Common myeloid progenitor, CD34-positive (primary cell): Measurements from ENCODE around the gene FBLN7. TPM values are rescaled to one million over a fixed set of nuclear protein-coding genes. Genes with fewer than 3 reads are reported as not detected.

Experiments
- CTCF ChIA-PET: fragments of 350-600 bp; sonication (Branson Sonifier 250); formaldehyde crosslinking; loops from one replicate; lab custom pipeline; 2021; ENCODE audit warnings: antibody characterized with exemption; lab: Charles Lee
- POLR2A ChIA-PET: fragments of 350-600 bp; sonication (Branson Sonifier 250); formaldehyde crosslinking; loops from one replicate; lab custom pipeline; 2021; ENCODE audit warnings: antibody characterized with exemption; lab: Charles Lee
- DNase-seq, 3 donors: peaks; one replicate each; pipeline versions ENCODE4 v3.0.0 to v3.0.0-alpha.2; 2013
- H3K27ac ChIP-seq, 2 experiments: 1 replicate in 1 of 2; 2 replicates in 1 of 2; pipeline ENCODE4 v1.7.0; 2013; ENCODE audit warnings: inconsistent platforms in 2 of 2, low read length in 2 of 2, mild to moderate bottlenecking in 2 of 2, low read depth in 1 of 2, moderate library complexity in 1 of 2; ENCODE audit not compliant: severe bottlenecking in 2 of 2, insufficient read depth in 1 of 2, poor library complexity in 1 of 2
- H3K27me3 ChIP-seq, 5 experiments: replicated peaks in 2 of 5; 1 replicate in 3 of 5; 2 replicates in 2 of 5; pipeline versions ENCODE4 v1.6.1 to v1.7.0; 2013; ENCODE audit warnings: low read length in 4 of 5, mild to moderate bottlenecking in 2 of 5, moderate library complexity in 2 of 5, inconsistent platforms in 1 of 5; ENCODE audit not compliant: insufficient read depth in 5 of 5, control insufficient read depth in 4 of 5
- H3K36me3 ChIP-seq, 4 experiments: 1 replicate in 2 of 4; 2 replicates in 2 of 4; pipeline versions ENCODE4 v1.6.1 to v1.7.0; 2013; ENCODE audit warnings: low read length in 3 of 4, control low read depth in 1 of 4, mild to moderate bottlenecking in 1 of 4; ENCODE audit not compliant: control insufficient read depth in 4 of 4, insufficient read depth in 4 of 4
- H3K4me1 ChIP-seq, 4 experiments: 1 replicate in 3 of 4; 2 replicates in 1 of 4; pipeline versions ENCODE4 v1.6.1 to v1.7.1; 2013; ENCODE audit warnings: low read length in 3 of 4, mild to moderate bottlenecking in 3 of 4, control low read depth in 1 of 4, inconsistent platforms in 1 of 4, moderate library complexity in 1 of 4; ENCODE audit not compliant: control insufficient read depth in 4 of 4, insufficient read depth in 4 of 4; ENCODE audit errors: control extremely low read depth in 1 of 4
- H3K4me3 ChIP-seq, 7 experiments: 1 replicate in 4 of 7; 2 replicates in 3 of 7; pipeline versions ENCODE4 v1.5.1 to v1.7.0; 2013; ENCODE audit warnings: mild to moderate bottlenecking in 7 of 7, low read length in 6 of 7, moderate library complexity in 6 of 7, inconsistent platforms in 2 of 7, low read depth in 2 of 7, control low read depth in 1 of 7; ENCODE audit not compliant: insufficient read depth in 4 of 7, control insufficient read depth in 1 of 7; ENCODE audit errors: extremely low read depth in 1 of 7
- H3K9me3 ChIP-seq, 5 experiments: 1 replicate in 4 of 5; 2 replicates in 1 of 5; pipeline versions ENCODE4 v1.6.1 to v1.7.1; 2013; ENCODE audit warnings: low read length in 4 of 5, mild to moderate bottlenecking in 2 of 5, inconsistent platforms in 1 of 5, low read depth in 1 of 5, moderate library complexity in 1 of 5; ENCODE audit not compliant: control insufficient read depth in 4 of 5, insufficient read depth in 2 of 5; ENCODE audit errors: control extremely low read depth in 1 of 5
- WGBS: methylation state at CpG from one replicate; pipeline ENCODE4 v1.1.5; 2013; ENCODE audit not compliant: insufficient coverage; 5-methylcytosine and 5-hydroxymethylcytosine counted together
- polyA plus RNA-seq: library from polyadenylated mRNA; unstranded; fragments of 120-200 nt; gene quantifications from one replicate; pipeline ENCODE4 v1.2.1, GENCODE V29; 2013

FBLN7 gene, protein sequence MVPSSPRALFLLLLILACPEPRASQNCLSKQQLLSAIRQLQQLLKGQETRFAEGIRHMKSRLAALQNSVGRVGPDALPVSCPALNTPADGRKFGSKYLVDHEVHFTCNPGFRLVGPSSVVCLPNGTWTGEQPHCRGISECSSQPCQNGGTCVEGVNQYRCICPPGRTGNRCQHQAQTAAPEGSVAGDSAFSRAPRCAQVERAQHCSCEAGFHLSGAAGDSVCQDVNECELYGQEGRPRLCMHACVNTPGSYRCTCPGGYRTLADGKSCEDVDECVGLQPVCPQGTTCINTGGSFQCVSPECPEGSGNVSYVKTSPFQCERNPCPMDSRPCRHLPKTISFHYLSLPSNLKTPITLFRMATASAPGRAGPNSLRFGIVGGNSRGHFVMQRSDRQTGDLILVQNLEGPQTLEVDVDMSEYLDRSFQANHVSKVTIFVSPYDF
- polyA plus RNA-seq: 0.09 TPM

DNA sequence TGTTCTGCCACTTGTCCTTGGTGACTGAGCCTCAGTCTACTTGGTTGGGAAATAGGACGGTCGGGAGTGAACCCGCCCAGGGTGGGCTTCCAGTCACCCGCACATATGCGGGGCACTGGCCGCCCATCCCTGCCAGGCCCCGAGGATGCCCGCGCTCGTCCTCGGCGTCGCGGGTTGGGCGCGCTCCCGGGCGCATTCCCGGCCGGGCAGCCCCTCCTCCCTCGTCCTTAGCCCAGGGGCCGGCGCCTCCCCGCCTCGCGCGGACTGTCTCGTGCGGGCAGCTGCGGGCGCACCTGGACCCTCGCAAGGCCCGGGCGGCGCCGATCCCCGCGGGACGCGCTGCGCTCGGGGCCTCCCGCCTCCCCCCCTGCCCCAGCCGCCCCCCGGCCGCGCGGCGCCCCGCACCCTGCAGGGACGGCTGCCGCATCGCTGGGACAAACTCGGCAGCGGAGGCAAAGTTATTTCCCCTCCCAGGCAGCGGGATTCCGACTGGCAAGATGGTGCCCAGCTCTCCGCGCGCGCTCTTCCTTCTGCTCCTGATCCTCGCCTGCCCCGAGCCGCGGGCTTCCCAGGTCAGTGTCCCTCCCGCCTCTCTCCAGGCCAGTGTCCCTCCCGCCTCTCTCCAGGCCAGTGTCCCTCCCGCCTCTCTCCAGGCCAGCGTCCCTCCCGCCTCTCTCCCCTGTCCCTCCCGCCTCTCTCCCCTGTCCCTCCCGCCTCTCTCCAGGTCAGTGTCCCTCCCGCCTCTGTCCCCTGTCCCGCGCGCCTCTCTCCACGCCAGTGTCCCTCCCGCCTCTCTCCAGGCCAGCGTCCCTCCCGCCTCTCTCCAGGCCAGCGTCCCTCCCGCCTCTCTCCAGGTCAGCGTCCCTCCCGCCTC lies at the start of gene FBLN7:
FBLN7 (plus strand) TSS at position 227 of the 874 bp plus-strand sequence; CDS start at position 498, 271 bp downstream.
- under 1% methylated on average over 69 of the region's 84 CpGs for WGBS

DNA sequence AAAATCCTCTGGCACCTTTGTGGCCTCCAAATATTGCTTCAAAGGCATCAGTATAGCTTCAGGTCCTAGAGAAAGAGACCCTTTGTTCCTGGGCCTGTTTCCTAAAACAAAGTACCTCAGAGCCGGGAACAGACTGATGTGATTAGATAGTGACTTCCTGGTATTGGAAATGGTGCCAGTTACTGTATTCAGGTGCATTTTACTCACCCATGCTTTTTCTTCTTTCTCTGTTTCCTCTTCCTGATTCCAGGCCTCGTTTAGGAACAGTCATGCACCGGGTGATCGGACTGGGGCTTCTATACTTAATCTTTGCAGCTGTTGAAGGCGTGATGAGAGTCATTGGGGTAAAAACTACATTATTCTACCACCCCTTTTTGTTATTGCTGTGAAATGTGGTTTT lies 48.8 kb upstream of the FBLN7 start:
- H3K27me3 ChIP-seq: no peaks in the 10 kb centered on the region
- H3K27ac ChIP-seq: no peak overlapping the region
- CTCF ChIA-PET: interaction anchor here (1.1 kb wide), 1 partner anchor 202 kb away, joined by 3 read pairs; no protein-coding TSS in a partner anchor
- POLR2A ChIA-PET: no interaction called here
- 67% methylated on average over 1 of the region's 5 CpGs for WGBS
- no peaks in the 10 kb centered on the region for H3K9me3 ChIP-seq
- peaks cover 10 to 68% (median 48%) of the 10 kb centered on the region in 4 experiments for H3K36me3 ChIP-seq
- DNase-seq: no peak
- no peaks in the 10 kb centered on the region for H3K4me1 ChIP-seq
- no peak overlapping the region for H3K4me3 ChIP-seq

More for the DNA sequence above, at the start of gene FBLN7:
- Histone ChIP-seq H3K27ac (no peak within 1 kb of the TSS), H3K4me3 (peak within 1 kb of the TSS; percentile 23 to 78 (median 53)), H3K36me3 (no peaks in the 10 kb centered on the region), H3K4me1 (peaks cover 3 to 19% (median 13%) of the 10 kb centered on the region in 4 experiments), H3K27me3 (peaks cover 0 to 48% (median 23%) of the 10 kb centered on the region in 5 experiments), H3K9me3 (peaks cover 0 to 12% (median 0%) of the 10 kb centered on the region in 5 experiments)
- ChIA-PET CTCF (interaction anchor here (1.3 kb wide), 1 partner anchor 17 kb away, joined by 6 read pairs; no protein-coding TSS in a partner anchor), POLR2A (no interaction called here)
- DNase-seq: peak in 2 of 3 donors; percentile 39 to 49

DNA sequence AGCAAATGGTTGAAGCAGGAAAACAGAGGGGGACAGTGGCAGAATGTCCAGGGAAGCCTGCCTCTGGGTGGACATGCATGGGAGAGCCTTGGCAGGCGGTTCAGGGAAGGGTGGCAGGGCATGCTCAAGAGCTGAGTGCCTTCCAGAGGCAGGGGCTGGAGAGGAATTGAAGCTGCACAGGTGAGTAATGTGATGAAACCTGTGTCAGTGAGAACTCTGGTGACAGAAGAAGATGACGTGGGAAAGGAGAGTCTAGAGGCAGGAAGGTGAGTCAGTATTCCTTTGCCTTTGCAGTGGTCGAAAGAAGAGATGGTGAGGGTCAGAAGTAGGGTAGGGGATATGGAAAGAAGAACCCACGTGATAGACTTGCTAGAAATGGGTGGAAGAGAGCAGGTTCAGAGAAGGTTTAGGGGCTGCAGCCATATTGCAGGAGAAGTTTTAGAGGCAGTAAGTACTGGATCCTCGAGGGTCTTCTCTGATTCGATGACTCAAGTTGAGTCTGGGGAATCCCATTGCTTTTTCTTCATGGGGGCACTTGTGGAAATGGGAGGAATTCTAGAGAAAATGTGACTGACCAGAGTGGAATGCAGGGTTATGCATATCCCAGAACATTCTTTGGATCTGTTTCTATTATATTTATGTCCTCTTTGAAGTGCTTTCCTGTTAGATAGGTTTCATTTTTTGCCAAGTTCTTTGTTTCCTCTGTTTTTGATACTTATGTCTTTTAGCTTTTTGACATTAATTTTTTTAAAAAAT lies 45.7 kb upstream of the FBLN7 start:
- Histone ChIP-seq H3K27ac (no peak overlapping the region), H3K4me1 (no peaks in the 10 kb centered on the region), H3K27me3 (no peaks in the 10 kb centered on the region), H3K9me3 (no peaks in the 10 kb centered on the region), H3K4me3 (no peak overlapping the region), H3K36me3 (peaks cover 6 to 49% (median 36%) of the 10 kb centered on the region in 4 experiments)
- CTCF ChIA-PET: no interaction called here
- POLR2A ChIA-PET: no interaction called here
- WGBS: 91% methylated on average over 6 of the region's 6 CpGs
- DNase-seq: no peak

DNA sequence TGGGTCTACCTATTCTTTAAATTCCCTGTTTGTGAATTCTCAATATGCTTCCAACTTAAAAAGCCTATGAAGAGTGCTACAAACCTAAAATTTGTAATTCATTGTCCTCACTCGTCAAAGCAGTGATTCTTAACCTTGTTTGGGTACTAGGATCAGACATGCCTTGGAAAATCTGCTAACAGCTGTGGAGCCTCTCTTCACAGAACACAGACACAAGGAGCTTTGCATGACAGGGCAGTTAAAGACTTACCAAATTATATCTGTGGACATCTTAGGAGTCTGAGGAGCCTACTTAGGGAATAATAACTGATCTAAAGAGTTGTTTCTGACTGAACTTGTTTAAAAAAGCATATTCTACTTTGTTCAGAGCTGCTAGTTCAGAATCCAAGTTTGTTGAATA lies 45.0 kb upstream of the FBLN7 start:
- ChIA-PET POLR2A (no interaction called here), CTCF (interaction anchor here (1.0 to 1.2 kb wide), 2 partner anchors 10 to 43 kb away, joined by 4 to 5 read pairs; no protein-coding TSS in a partner anchor)
- Histone ChIP-seq H3K4me3 (no peak overlapping the region), H3K27me3 (no peaks in the 10 kb centered on the region), H3K27ac (no peak overlapping the region), H3K9me3 (no peaks in the 10 kb centered on the region), H3K36me3 (peaks cover 6 to 47% (median 33%) of the 10 kb centered on the region in 4 experiments), H3K4me1 (no peaks in the 10 kb centered on the region)
- 100% methylated on average over 1 of the region's 1 CpG for WGBS
- DNase-seq: no peak

DNA sequence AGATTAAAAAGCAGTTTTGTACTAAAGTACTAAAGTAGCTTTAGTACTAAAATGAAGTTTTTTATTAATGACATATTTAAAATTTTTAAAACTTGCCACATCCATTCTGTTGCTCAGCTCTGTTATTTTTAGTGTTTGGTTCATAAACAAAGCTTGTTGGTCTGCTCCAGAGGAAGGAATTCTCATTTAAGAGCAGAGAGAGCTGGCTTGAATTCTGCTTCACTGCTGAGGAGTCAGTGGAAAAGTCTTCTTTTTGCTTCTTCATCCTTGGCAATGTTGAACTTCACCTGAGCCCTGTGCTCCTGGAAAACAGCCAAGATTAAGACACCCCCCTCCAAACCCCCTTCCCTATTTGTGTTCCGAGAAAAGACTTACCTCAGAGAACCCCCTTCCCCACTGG lies 42.5 kb upstream of the FBLN7 start:
- Histone ChIP-seq H3K4me1 (no peaks in the 10 kb centered on the region), H3K27ac (no peak overlapping the region), H3K4me3 (no peak overlapping the region), H3K9me3 (no peaks in the 10 kb centered on the region), H3K27me3 (no peaks in the 10 kb centered on the region), H3K36me3 (peaks cover 3 to 47% (median 31%) of the 10 kb centered on the region in 4 experiments)
- 100% methylated on average over 1 of the region's 1 CpG for WGBS
- POLR2A ChIA-PET: no interaction called here
- CTCF ChIA-PET: no interaction called here
- DNase-seq: no peak

DNA sequence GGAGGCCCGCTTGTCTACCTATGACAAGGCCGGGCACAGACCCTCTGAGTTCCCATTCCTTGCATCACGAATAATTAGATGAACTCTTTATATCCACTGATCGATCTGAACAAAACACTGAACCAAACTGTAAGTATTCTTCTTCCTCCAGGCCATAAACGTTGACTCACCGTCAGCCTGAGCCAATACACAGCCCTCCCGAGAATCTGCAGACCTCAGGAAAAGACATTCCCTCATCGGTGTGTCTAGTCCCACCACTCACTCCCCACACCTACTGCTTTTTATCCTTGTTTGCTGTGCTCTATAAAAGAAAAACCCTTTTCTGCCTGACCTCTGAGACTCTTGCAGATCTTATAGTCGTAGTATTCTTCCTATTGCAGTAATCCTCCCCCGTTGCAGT lies 42.1 kb upstream of the FBLN7 start:
- WGBS: 84% methylated on average over 8 of the region's 10 CpGs
- no peak overlapping the region for H3K27ac ChIP-seq
- CTCF ChIA-PET: no interaction called here

More for the DNA sequence above, 42.1 kb upstream of the FBLN7 start:
- H3K9me3 ChIP-seq: no peaks in the 10 kb centered on the region
- POLR2A ChIA-PET: interaction anchor here (0.7 kb wide), 1 partner anchor 17 kb away, joined by 8 read pairs; no protein-coding TSS in a partner anchor
- no peaks in the 10 kb centered on the region for H3K27me3 ChIP-seq
- no peak overlapping the region for H3K4me3 ChIP-seq
- H3K36me3 ChIP-seq: peaks cover 3 to 47% (median 32%) of the 10 kb centered on the region in 4 experiments
- no peak for DNase-seq
- no peaks in the 10 kb centered on the region for H3K4me1 ChIP-seq
